Heart left ventricle (tissue), 16 donors: ENCODE data around the gene AKAP12. TPM values are rescaled to one million over a fixed set of nuclear protein-coding genes. Genes with fewer than 3 reads are reported as not detected.
A peak's percentile ranks its signal among the peaks of the same experiment; 100 is the strongest.

Source experiments
- ATAC-seq, 4 donors: fragments of 200-7000 bp; cut with Tn5 transposase; one replicate each; pipeline ENCODE4 v1.9.1; 2020 to 2022; ENCODE audit warnings: moderate library complexity in 4 of 4, mild to moderate bottlenecking in 3 of 4, moderate number of reproducible peaks in 1 of 4
- DNase-seq, 5 donors: peaks; one replicate each; pipeline ENCODE4 v3.0.0-alpha.2; 2020
- H3K27ac ChIP-seq, 12 donors: fragments of 200-600 bp; sonication (generic) in 4 of 12; one replicate each; pipeline versions ENCODE4 v1.5.0 to v1.8.0; 2016 to 2022; ENCODE audit warnings: mild to moderate bottlenecking in 2 of 12
- H3K27me3 ChIP-seq, 9 donors: fragments of 200-600 bp; sonication (generic) in 2 of 9; one replicate each; pipeline versions ENCODE4 v1.5.1 to v1.8.0; 2016 to 2022; ENCODE audit warnings: mild to moderate bottlenecking in 3 of 9
- H3K36me3 ChIP-seq, 9 donors: fragments of 200-600 bp; sonication (generic) in 2 of 9; one replicate each; pipeline versions ENCODE4 v1.5.0 to v1.8.0; 2018 to 2022; ENCODE audit warnings: mild to moderate bottlenecking in 2 of 9
- H3K4me1 ChIP-seq, 12 donors: fragments of 200-600 bp; sonication (generic) in 4 of 12; one replicate each; pipeline versions ENCODE4 v1.5.0 to v1.8.0; 2016 to 2022; ENCODE audit warnings: mild to moderate bottlenecking in 3 of 12
- H3K4me3 ChIP-seq, 12 donors: fragments of 200-600 bp; sonication (generic) in 4 of 12; one replicate each; pipeline versions ENCODE4 v1.5.0 to v1.8.0; 2017 to 2022; ENCODE audit warnings: mild to moderate bottlenecking in 9 of 12, moderate library complexity in 4 of 12
- H3K9me3 ChIP-seq, 12 donors: fragments of 200-600 bp; sonication (generic) in 4 of 12; one replicate each; pipeline versions ENCODE4 v1.5.0 to v1.8.0; 2016 to 2022; ENCODE audit warnings: mild to moderate bottlenecking in 1 of 12
- CTCF ChIP-seq, 12 donors: fragments of 200-600 bp; sonication (generic) in 4 of 12; IDR thresholded peaks; one replicate each; pipeline versions ENCODE4 v1.5.0 to v1.8.0; 2018 to 2022; ENCODE audit warnings: antibody characterized with exemption in 12 of 12, mild to moderate bottlenecking in 5 of 12
- POLR2A ChIP-seq, 2 donors: fragments of 450-650 bp; IDR thresholded peaks; one replicate each; pipeline ENCODE4 v1.6.1; 2017; ENCODE audit warnings: antibody characterized with exemption in 2 of 2, mild to moderate bottlenecking in 2 of 2, moderate library complexity in 2 of 2
- WGBS, 4 donors: extraction: QIAGEN DNeasy Blood & Tissue Kit in 2 of 4; methylation state at CpG; one replicate each; pipeline versions ENCODE4 v1.1.5 to v1.1.7; 2013 to 2018; 5-methylcytosine and 5-hydroxymethylcytosine counted together
- intact Hi-C, 10 donors: fragments of 100-400 bp; cut with DNase I; formaldehyde crosslinking; loops; one replicate each; pipeline versions ENCODE4 v1.11.1 to v1.14.2; 2022
- polyA plus RNA-seq, 2 donors: library from polyadenylated mRNA; stranded (reverse); fragments of 200-250 nt; gene quantifications; one replicate each; pipeline ENCODE4 v1.2.3, GENCODE V29; 2013
- total RNA-seq, 9 donors: library from RNA; depleted of rRNA in 2 of 9; stranded (reverse); fragments of >200 nt in 2 of 9; fragmentation: NEBNext Ultra II Directional in 3 of 9; extraction: Animal tissue kit (Norgen Biotek cat#: 25700) in 3 of 9; gene quantifications; one replicate each; pipeline versions ENCODE4 v1.1.0 to v1.2.4, GENCODE V29; 2016 to 2023
- donor health status: ischemic (EF 13 %, LVEDD 7.1; RV severe dilation, severe dysfunction).
- donor health status: healthy with polysubstance abuse.
- donor health status: DM: no; HTN: yes; CAD: no.
- donor health status: DM: no; HTN: no; CAD: no.
- donor health status: ischemic (EF 25% LVEDD 6.9; RV normal size, moderate dysfunction).
- donor health status: ischemic (EF 25% LVEDD 5.7; RV mildly dilated, moderate dysfunction).
- donor health status: healthy.
- donor health status: DM: yes; HTN: yes; CAD: no.
- donor health status: ischemic (EF 35%, LVEDD 5.7; RV mildly dilated, moderate dysfunction).
- donor health status: nonischemic (EF 11% LVEDD 7.7; RV severe dilation, severe dysfunction).
- donor health status: DM: yes; HTN: yes; CAD: no.
- donor health status: PGD.
- donor health status: ischemic (EF 29% LVEDD 5.4; RV normal size, mild dysfunction).
- donor health status: nonischemic (EF 23%, LVEDD 6.1; RV moderate dilation, normal function).

Gene AKAP12
- total and polyA plus RNA-seq, 11 donors = 3.7 to 33.5 (median 13.8) TPM

- ATAC-seq (no peak), DNase-seq (no peak)
- WGBS, 4 donors = 76 to 81% (median 79%) methylated on average over 6 of the region's 6 CpGs
- Histone ChIP-seq H3K4me1 (peaks cover 0 to 3% (median 0%) of the 10 kb centered on the region in 12 donors), H3K27ac (peak overlapping the region in 1 of 12 donors; percentile 55), H3K36me3 (no peaks in the 10 kb centered on the region), H3K4me3 (no peak overlapping the region), H3K9me3 (no peaks in the 10 kb centered on the region), H3K27me3 (peaks cover 0 to 12% (median 0%) of the 10 kb centered on the region in 9 donors)
- no peak for TF ChIP-seq POLR2A (IDR thresholded peaks at IDR 0.05)
- TF ChIP-seq CTCF (IDR thresholded peaks at IDR 0.05) = no peak
- intact Hi-C loops = loop anchor here in 2 of 10 donors (10.0 kb wide), 1 partner anchor 233 kb away; no protein-coding TSS in a partner anchor
Measured at GRCh38 chr6:151247490-151247889, 7.7 kb downstream of the AKAP12 start.

- DNase-seq (no peak), ATAC-seq (no peak)
- no peak overlapping the region for H3K4me3 ChIP-seq
- H3K4me1 ChIP-seq = peaks cover 0 to 3% (median 0%) of the 10 kb centered on the region in 12 donors
- H3K27ac ChIP-seq = peak overlapping the region in 1 of 12 donors; percentile 55
- WGBS, 4 donors = 93 to 98% (median 96%) methylated on average over 3 of the region's 3 CpGs
- intact Hi-C loops = loop anchor here in 2 of 10 donors (10.0 kb wide), 1 partner anchor 233 kb away; no protein-coding TSS in a partner anchor
- H3K27me3 ChIP-seq = peaks cover 0 to 6% (median 0%) of the 10 kb centered on the region in 9 donors
- H3K9me3 ChIP-seq = no peaks in the 10 kb centered on the region
- no peaks in the 10 kb centered on the region for H3K36me3 ChIP-seq
- TF ChIP-seq POLR2A (IDR thresholded peaks at IDR 0.05) (no peak), CTCF (IDR thresholded peaks at IDR 0.05) (no peak)
Measured at GRCh38 chr6:151248295-151248694, 8.5 kb downstream of the AKAP12 start.

- ATAC-seq (no peak), DNase-seq (no peak)
- no peaks in the 10 kb centered on the region for H3K27me3 ChIP-seq
- intact Hi-C loops = no loop called here
- H3K4me3 ChIP-seq = no peak overlapping the region
- no peaks in the 10 kb centered on the region for H3K9me3 ChIP-seq
- no peak for TF ChIP-seq POLR2A (IDR thresholded peaks at IDR 0.05)
- no peak for TF ChIP-seq CTCF (IDR thresholded peaks at IDR 0.05)
- 83 to 89% (median 85%) methylated on average over 6 of the region's 6 CpGs for WGBS, 4 donors
- H3K4me1 ChIP-seq = peaks cover 0 to 10% (median 0%) of the 10 kb centered on the region in 12 donors
- H3K36me3 ChIP-seq = no peaks in the 10 kb centered on the region
- peak overlapping the region in 1 of 12 donors; percentile 59 for H3K27ac ChIP-seq
Measured at GRCh38 chr6:151252634-151253033, 12.9 kb downstream of the AKAP12 start.

- TF ChIP-seq CTCF (IDR thresholded peaks at IDR 0.05) = no peak
- no peak for TF ChIP-seq POLR2A (IDR thresholded peaks at IDR 0.05)
- Histone ChIP-seq H3K9me3 (no peaks in the 10 kb centered on the region), H3K4me3 (no peak overlapping the region), H3K4me1 (peaks cover 0 to 19% (median 1%) of the 10 kb centered on the region in 12 donors), H3K27me3 (no peaks in the 10 kb centered on the region), H3K27ac (peak overlapping the region in 2 of 12 donors; percentile 11 to 59), H3K36me3 (no peaks in the 10 kb centered on the region)
- intact Hi-C loops = no loop called here
- ATAC-seq (no peak), DNase-seq (no peak)
- WGBS, 4 donors = 68 to 82% (median 74%) methylated on average over 13 to 14 of the region's 14 CpGs
Measured at GRCh38 chr6:151254451-151255081, 14.8 kb downstream of the AKAP12 start.
